ENCODE data around the gene IRAG1. TPM values are rescaled to one million over a fixed set of nuclear protein-coding genes. Genes with fewer than 3 reads are reported as not detected.

IRAG1 gene
- total RNA-seq, 2 experiments from 2014 or later: not detected

Other genes with a start within 250 kb of the IRAG1 start
- 10 to 100 TPM; 18.8 to 21.1 TPM for gene AMPD3, start 238.5 kb downstream of the IRAG1 start, total RNA-seq
- 10 to 100 TPM; 13.6 to 13.8 TPM for gene RNF141, start 152.6 kb downstream of the IRAG1 start, total RNA-seq
- gene LYVE1, start 125.1 kb downstream of the IRAG1 start, total RNA-seq: not detected
- 10 to 100 TPM; 45.3 to 47.6 TPM for gene CTR9, start 57.5 kb upstream of the IRAG1 start, total RNA-seq
- gene EIF4G2, start 115.2 kb upstream of the IRAG1 start, total RNA-seq: 100 to 1,000 TPM; 586 to 630 TPM
- 10 to 100 TPM; 69.7 to 72.0 TPM for gene ZBED5, start 164.3 kb upstream of the IRAG1 start, total RNA-seq

Data from activated naive CD8-positive, alpha-beta T cell treated with anti-CD3 and anti-CD28 coated beads, Interleukin-2, amount 10 ng/mL, durations not matched to agents 7 days and 5 days (primary cell).